Stimulated activated CD4-positive, alpha-beta T cell treated with anti-CD3 and anti-CD28 coated beads, Interleukin-1b, Interleukin-23, amount 100 ng/mL, for 24 hours (primary cell): ENCODE measurements around the gene RPL9.
"Not testable (repeated sequence)": the region's sequence is repeated elsewhere in the genome, so short reads cannot be mapped to it uniquely, and the experiment has no call there.

Experiments
- DNase-seq, 4 experiments: peaks; one replicate each; pipeline ENCODE4 v3.0.0-alpha.2; 2020; ENCODE audit warnings: low read depth in 4 of 4, low spot score in 1 of 4

Gene RPL9

GRCh38 chr4:39427520-39428114 is 31.1 kb downstream of the RPL9 start:
- no peak for DNase-seq

- no peak for DNase-seq
Measured at GRCh38 chr4:39426728-39427127, 32.0 kb downstream of the RPL9 start.

GRCh38 chr4:39425297-39425696 is 33.4 kb downstream of the RPL9 start:
- DNase-seq, result not testable (repeated sequence)

- no peak for DNase-seq
Measured at GRCh38 chr4:39422247-39422646, 36.5 kb downstream of the RPL9 start.

GRCh38 chr4:39415678-39416283 is 42.9 kb downstream of the RPL9 start:
- DNase-seq, result no peak

GRCh38 chr4:39411561-39411960 is 47.2 kb downstream of the RPL9 start:
- not testable (repeated sequence) for DNase-seq

GRCh38 chr4:39410415-39410814 is 48.3 kb downstream of the RPL9 start:
- no peak for DNase-seq

- no peak for DNase-seq
Measured at GRCh38 chr4:39407584-39407885, 51.2 kb downstream of the RPL9 start.

GRCh38 chr4:39406763-39407583 is 51.7 kb downstream of the RPL9 start, which contains the start of gene KLB:
Gene KLB (plus strand): TSS chr4:39406930. CDS start chr4:39406950, 20 bp downstream.
- no peak for DNase-seq
